ENCODE results near the gene COL8A1.

GRCh38 chr3:99709686-99710085 lies 71.3 kb downstream of the COL8A1 start:
- no peak for TF ChIP-seq POLR2A (IDR thresholded peaks at IDR 0.05)
- TF ChIP-seq CTCF (IDR thresholded peaks at IDR 0.05), result no peak
- TF ChIP-seq POLR2AphosphoS5 (IDR thresholded peaks at IDR 0.05), result no peak

Data from prostate gland (tissue), 2 donors.